IPS-11a (cell line): ENCODE results near the gene ADGRB2.
A peak's percentile ranks its signal among the peaks of the same experiment; 100 is the strongest.

ENCODE experiments used
- H3K4me3 ChIP-seq: one replicate; pipeline ENCODE4 v1.5.1; 2013; ENCODE audit warnings: low read depth, low read length, control low read depth

Gene ADGRB2

GRCh38 chr1:31765516-31765915 lies 1.4 kb upstream of the ADGRB2 start:
- H3K4me3 ChIP-seq, result no peak overlapping the region

- no peak overlapping the region for H3K4me3 ChIP-seq
These were observed 914 bp upstream of the ADGRB2 start for GRCh38 chr1:31765041-31765467.

- H3K4me3 ChIP-seq, result peak overlapping the region; percentile 47
These were observed 349 bp downstream of the ADGRB2 start for GRCh38 chr1:31763671-31764311.

GRCh38 chr1:31762726-31763670 lies 1.1 kb downstream of the ADGRB2 start:
- peak overlapping the region; percentile 47 for H3K4me3 ChIP-seq

GRCh38 chr1:31762323-31762722 lies 1.8 kb downstream of the ADGRB2 start:
- H3K4me3 ChIP-seq, result no peak overlapping the region

DNA sequence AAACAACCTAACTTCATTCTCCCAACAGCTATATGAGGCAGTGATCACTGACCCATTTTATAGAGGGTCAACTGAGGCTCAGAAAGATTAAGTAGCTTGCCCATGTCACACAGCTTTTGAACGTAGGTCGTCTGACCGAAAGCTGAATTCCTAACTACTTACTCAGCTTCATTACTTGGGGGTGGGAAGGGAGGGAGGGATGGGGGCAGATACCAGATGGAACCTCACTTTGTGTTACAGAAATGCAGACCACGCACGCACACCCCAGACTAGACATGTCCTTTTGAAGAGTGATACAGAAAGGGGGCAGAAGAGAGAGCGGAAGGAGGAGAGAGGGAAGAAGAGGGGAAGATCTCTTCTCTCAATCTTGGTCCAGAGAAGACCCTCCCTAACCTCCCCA lies 2.3 kb downstream of the ADGRB2 start:
- no peak overlapping the region for H3K4me3 ChIP-seq

DNA sequence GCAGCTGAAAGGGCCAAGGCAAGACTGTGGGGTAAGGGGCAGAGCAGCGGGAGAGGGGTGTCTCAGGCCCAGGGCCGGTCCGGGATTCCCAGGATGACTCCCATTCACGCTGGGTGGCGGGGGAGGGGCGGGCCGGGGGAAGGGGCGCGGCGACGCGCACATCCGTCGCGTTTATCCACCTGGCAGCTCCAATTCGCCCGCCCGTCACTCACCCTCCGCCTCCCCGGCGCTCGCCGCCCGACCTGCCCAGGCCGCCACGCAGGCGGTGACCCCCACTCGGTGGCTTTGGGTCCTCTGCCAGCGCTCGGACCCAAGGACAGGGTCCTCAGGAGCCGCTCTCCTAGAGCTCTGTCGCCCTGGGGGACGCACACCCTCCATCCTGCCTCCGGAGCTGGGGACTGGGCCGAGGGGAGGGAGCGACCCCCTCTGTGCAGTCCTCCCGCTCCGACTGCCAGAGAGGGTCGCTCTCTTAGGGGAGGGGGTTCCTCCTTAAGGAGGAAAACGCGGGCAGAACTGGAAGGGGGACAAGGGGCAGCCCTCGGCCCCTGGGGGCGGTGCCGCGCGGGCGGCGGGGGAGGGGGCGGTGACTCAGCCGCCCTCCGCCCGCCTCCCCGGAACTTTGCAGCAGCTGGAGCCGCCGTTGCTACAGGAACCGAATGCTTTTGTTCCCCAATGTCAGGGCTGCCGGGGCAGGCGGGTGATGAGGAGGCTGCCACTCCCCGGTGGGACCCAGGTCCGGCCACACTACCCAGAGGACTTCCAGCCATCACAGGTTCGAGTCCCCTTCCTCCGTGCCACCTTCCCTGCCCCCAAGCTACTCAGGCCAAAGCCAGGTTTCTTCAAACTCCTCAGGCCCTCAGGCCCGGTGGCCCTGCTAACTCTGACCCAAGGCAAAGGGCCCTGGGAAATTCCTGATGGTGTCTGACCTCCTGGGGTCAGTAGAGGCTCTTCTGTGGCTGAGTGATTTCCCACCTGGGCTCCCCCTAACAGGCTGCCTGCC lies 3.4 kb downstream of the ADGRB2 start:
- H3K4me3 ChIP-seq, result peak overlapping the region; percentile 60

DNA sequence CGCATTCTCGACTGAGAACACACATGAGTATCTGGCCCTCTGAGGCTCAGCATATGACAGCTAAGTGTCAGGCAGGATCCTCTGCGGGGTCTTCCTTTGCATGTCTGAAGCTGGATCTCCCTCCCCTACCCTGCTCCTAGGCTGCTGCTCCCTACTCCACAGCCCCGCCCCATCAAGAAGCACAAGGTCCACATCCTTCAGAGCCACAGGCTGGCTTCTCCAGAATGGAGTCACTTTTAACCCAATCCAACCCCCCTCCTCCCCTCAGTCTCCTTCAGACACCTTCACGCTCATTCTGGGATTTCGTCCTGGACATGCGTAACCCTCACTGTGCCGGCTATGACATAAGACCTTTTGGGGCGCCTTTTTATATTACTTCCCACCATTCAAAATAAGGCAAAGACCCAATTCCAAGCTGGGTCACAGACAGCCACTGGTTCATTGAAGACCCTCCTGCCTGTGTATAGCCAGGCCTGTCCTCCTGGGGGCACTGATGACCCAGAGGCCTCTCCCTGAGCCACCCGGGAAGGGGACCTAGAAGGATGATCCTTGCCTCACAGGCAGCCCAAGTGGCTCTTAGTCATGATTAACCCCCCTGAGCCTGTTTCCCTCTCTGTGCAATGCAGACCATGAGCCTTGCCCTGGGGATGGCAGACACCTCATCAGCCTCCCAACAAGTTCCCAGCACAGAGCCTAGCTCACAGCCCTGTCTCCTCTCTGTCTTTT lies 4.7 kb downstream of the ADGRB2 start:
- no peak overlapping the region for H3K4me3 ChIP-seq

GRCh38 chr1:31758823-31759222 lies 5.3 kb downstream of the ADGRB2 start:
- no peak overlapping the region for H3K4me3 ChIP-seq

- no peak overlapping the region for H3K4me3 ChIP-seq
These were observed 6.2 kb downstream of the ADGRB2 start for GRCh38 chr1:31757989-31758388.

DNA sequence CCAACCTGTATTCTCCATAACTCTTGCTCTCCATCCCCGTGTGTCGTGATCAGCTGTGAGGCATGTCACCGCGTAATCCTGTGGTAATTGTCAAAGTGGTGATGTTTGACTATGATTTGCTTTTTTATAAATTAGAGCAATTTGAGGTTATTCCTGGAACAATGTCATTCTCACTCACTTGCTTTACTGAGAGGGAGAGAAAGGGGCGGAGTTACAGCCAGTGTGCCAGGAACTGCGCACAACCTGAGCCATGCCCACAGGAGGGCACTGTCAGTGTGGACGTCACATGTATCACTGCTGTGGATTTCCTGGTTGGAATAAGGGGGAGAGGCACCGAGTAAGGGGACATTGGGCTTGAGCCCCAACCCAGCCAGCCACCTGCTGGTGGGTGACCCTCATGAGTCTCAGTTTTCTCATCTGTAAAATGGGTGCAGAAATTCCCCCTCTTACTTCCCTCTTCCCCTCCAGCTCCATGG lies 6.9 kb downstream of the ADGRB2 start:
- no peak overlapping the region for H3K4me3 ChIP-seq

GRCh38 chr1:31756578-31756977 lies 7.6 kb downstream of the ADGRB2 start:
- no peak overlapping the region for H3K4me3 ChIP-seq

DNA sequence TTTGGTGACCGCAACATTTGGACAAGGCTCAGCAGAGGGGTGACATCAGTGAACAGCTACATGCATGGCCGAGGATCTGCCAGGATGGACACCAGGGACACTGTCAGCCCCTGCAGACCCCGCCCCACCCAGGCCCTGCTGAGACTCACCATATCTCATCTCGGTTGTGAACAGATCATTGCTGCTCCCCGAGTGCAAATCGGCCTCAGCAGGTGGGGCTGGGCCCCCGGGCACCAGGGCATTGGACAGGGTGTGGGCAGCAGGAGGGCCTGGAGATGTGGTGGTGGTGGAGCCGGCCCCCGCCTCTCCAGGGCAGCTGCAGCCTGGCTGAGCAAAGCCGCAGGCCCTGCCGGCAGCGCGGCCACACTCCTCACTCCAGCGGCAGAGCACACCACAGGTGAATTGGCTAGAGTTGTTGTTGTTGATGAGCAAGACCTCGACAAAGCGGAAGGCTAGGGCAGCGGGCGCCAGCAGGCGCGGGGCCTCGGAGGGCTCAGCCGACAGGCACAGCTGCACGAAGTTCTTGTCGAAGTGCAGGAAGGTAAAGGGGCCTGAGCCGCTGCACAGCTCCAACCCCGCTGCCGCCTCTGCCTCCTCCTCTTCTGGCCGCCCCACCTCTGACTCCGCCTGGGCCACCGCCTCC lies 8.2 kb downstream of the ADGRB2 start:
- H3K4me3 ChIP-seq, result no peak overlapping the region

DNA sequence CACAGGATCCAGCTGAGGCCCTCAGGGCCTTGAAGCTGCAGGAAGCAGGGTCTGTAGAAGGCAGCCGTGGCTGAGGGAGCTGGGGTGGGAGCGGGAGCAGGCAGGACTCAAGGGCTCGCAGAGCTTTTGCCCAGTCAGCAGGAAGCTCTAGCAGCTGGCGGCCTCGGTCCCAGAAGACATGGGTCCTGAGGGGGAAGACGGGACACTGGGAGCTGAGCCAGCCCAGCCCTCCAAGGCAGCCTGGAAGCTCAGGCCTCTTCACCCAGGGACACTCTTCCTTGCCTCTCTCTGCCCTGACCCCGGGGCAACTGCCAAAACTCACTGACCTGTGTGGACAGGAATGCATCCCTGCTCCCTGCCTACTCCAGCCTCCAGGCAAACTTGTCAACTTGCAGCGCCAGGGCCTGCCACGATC lies 8.9 kb downstream of the ADGRB2 start:
- H3K4me3 ChIP-seq, result no peak overlapping the region

GRCh38 chr1:31754397-31754796 lies 9.7 kb downstream of the ADGRB2 start:
- no peak overlapping the region for H3K4me3 ChIP-seq

DNA sequence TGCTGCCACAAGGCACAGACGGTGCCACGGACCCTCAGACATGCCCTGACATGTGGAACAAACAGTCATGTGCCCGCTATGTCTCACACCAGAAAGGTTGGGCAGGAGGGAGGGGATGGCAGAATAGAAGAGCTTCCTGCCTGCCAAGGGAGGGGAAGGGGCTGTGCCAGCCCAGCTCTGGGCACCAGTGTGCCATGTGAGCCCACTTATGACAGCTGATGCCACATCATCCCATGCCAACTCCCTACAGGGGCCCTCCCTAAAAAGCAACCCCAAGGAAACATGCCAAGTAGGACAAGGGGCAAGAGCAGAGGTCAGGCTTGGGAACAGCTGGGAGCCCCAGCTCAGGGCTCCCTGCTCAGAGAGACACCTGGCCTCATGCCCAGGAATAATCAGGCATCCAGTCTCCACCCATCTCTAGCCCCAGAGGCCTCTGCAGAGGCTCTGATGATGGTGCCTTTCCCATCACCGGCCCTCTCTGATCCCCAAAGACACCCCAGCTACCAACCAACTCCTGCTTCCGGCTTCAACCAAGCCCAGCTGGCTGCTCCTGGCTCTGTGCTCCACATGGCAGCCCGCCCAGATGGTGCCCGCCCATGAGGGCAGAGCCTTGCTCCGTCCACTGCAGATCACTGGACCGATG lies 10.3 kb downstream of the ADGRB2 start:
- no peak overlapping the region for H3K4me3 ChIP-seq

- H3K4me3 ChIP-seq, result no peak overlapping the region
These were observed 11.1 kb downstream of the ADGRB2 start for GRCh38 chr1:31752952-31753475.

- no peak overlapping the region for H3K4me3 ChIP-seq
These were observed 11.9 kb downstream of the ADGRB2 start for GRCh38 chr1:31752258-31752657.

DNA sequence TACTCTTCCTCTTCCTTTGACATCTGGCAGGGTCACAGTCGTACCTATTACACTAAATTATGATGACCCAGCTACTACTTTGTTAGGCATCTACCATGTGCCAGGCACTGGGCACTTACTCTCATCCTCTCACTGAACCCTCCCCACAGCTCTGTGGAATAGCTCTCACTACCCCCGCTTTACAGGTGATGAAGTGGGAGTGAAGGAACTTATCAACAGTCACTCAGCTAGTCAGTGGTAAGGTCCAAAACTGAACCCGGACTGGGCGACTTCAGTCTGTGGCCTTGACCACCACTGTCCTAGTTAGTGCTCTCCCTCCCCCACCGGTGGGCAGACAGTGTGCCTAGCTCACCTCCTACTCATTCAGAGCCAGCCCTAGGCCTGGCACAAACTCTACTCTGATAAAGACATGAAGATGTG lies 12.3 kb downstream of the ADGRB2 start:
- H3K4me3 ChIP-seq, result no peak overlapping the region
